HCT116 (cell line): ENCODE data around the gene TNFRSF8. TPM values are rescaled to one million over a fixed set of nuclear protein-coding genes. Genes with fewer than 3 reads are reported as not detected.
A peak's percentile ranks its signal among the peaks of the same experiment; 100 is the strongest.

Experiments
- ATAC-seq: fragments of 200-7000 bp; cut with Tn5 transposase; 2 replicates; pipeline ENCODE4 v1.9.1; 2020; ENCODE audit warnings: mild to moderate bottlenecking, moderate library complexity
- BruUV-seq: library from RNA; stranded (reverse); fragments of 400-500 nt; replicated peaks from 2 replicates; lab custom pipeline; 2021; lab: Mats Ljungman, UMichigan
- CTCF ChIA-PET: fragments of 300-600 bp; sonication (Branson Sonifier 250); formaldehyde crosslinking; loops from one replicate; lab custom pipeline; 2021; ENCODE audit warnings: antibody characterized with exemption; lab: Charles Lee
- POLR2A ChIA-PET: fragments of 300-600, 350-600 bp; sonication (Branson Sonifier 250); formaldehyde crosslinking; loops from one replicate; lab custom pipeline; 2021; ENCODE audit warnings: antibody characterized with exemption; lab: Charles Lee
- RAD21 ChIA-PET, 2 experiments: fragments of 300-600 bp; sonication (Branson Sonifier 250); formaldehyde crosslinking; loops; one replicate each; lab custom pipeline; 2023; ENCODE audit warnings: low total read pairs in 2 of 2; ENCODE audit not compliant: uncharacterized antibody in 2 of 2, unreplicated experiment in 2 of 2, low non-redundant PET in 1 of 2; lab: Charles Lee
- DNase-seq: peaks from one replicate; pipeline ENCODE4 v3.0.0-alpha.2; 2010; ENCODE audit warnings: low read depth, low spot score
- H2AFZ ChIP-seq: fragments of 200-600 bp; shearing (Covaris generic), sonication (generic); 2 replicates; pipeline ENCODE4 v1.6.1; 2017; ENCODE audit warnings: low read depth, mixed run types, mixed read lengths, antibody characterized with exemption, low read length; ENCODE audit not compliant: poor library complexity, severe bottlenecking
- H3K27ac ChIP-seq: 2 replicates; pipeline ENCODE4 v1.5.1; 2012; ENCODE audit warnings: low read depth, low read length
- H3K27me3 ChIP-seq: fragments of 200-600 bp; sonication (generic); 2 replicates; pipeline ENCODE4 v1.6.1; 2016; ENCODE audit warnings: mixed run types, low read length, mixed read lengths; ENCODE audit not compliant: insufficient read depth
- H3K36me3 ChIP-seq, 2 experiments: fragments of 200-500 bp in 1 of 2; fragments of 200-600 bp in 1 of 2; sonication (Bioruptor generic) in 1 of 2; sonication (generic) in 1 of 2; 2 replicates each; pipeline versions ENCODE4 v1.5.1 to v1.6.1; 2014 to 2016; ENCODE audit warnings: low read length in 2 of 2, inconsistent platforms in 1 of 2, mixed read lengths in 1 of 2, mixed run types in 1 of 2; ENCODE audit not compliant: insufficient read depth in 2 of 2, control insufficient read depth in 1 of 2
- H3K4me1 ChIP-seq, 2 experiments: fragments of 200-600 bp in 1 of 2; sonication (generic) in 1 of 2; 2 replicates each; pipeline versions ENCODE4 v1.5.1 to v1.6.1; 2012 to 2017; ENCODE audit warnings: low read length in 2 of 2, inconsistent platforms in 1 of 2, mild to moderate bottlenecking in 1 of 2, mixed read lengths in 1 of 2, mixed run types in 1 of 2, moderate library complexity in 1 of 2; ENCODE audit not compliant: insufficient read depth in 2 of 2, control insufficient read depth in 1 of 2
- H3K4me2 ChIP-seq: fragments of 200-600 bp; sonication (generic); 2 replicates; pipeline ENCODE4 v1.6.1; 2017; ENCODE audit warnings: mixed run types, low read length, mixed read lengths
- H3K4me3 ChIP-seq, 2 experiments: fragments of 200-600 bp in 1 of 2; sonication (generic) in 1 of 2; replicated peaks in 1 of 2; 2 replicates each; pipeline ENCODE4 v1.5.1; 2011 to 2016; ENCODE audit warnings: low read length in 2 of 2, control low read depth in 1 of 2, low read depth in 1 of 2, mild to moderate bottlenecking in 1 of 2, mixed read lengths in 1 of 2, mixed run types in 1 of 2
- H3K79me2 ChIP-seq: fragments of 200-600 bp; sonication (generic); 2 replicates; pipeline ENCODE4 v1.6.1; 2017; ENCODE audit warnings: mild to moderate bottlenecking, mixed run types, low read length, moderate library complexity, mixed read lengths; ENCODE audit not compliant: insufficient read depth
- H3K9ac ChIP-seq: fragments of 200-600 bp; sonication (generic); 2 replicates; pipeline ENCODE4 v1.6.1; 2016; ENCODE audit warnings: low read length, mixed read lengths
- H3K9me2 ChIP-seq: fragments of 200-600 bp; sonication (generic), shearing (Covaris generic); 2 replicates; pipeline ENCODE4 v1.6.1; 2017; ENCODE audit warnings: mixed run types, mild to moderate bottlenecking, moderate library complexity; ENCODE audit not compliant: insufficient read depth
- H3K9me3 ChIP-seq, 2 experiments: fragments of 200-500 bp in 1 of 2; fragments of 200-600 bp in 1 of 2; sonication (Bioruptor generic) in 1 of 2; sonication (generic) in 1 of 2; 2 replicates each; pipeline ENCODE4 v1.6.1; 2014 to 2017; ENCODE audit warnings: low read length in 2 of 2, mixed read lengths in 2 of 2, inconsistent platforms in 1 of 2, low read depth in 1 of 2, mild to moderate bottlenecking in 1 of 2, mixed run types in 1 of 2, moderate library complexity in 1 of 2; ENCODE audit not compliant: control insufficient read depth in 1 of 2, insufficient read depth in 1 of 2
- H4K20me1 ChIP-seq: fragments of 200-600 bp; sonication (generic), shearing (Covaris generic); 2 replicates; pipeline ENCODE4 v1.6.1; 2017; ENCODE audit warnings: mixed run types, mild to moderate bottlenecking, moderate library complexity; ENCODE audit not compliant: insufficient read depth
- CBX3 ChIP-seq: IDR thresholded peaks from 2 replicates; pipeline ENCODE4 v1.6.1; 2012; ENCODE audit warnings: low read depth
- CEBPB ChIP-seq: IDR thresholded peaks from 2 replicates; pipeline ENCODE4 v1.6.1; 2012; ENCODE audit warnings: low read depth
- CTCF ChIP-seq, 3 experiments: fragments of 200-600 bp in 1 of 3; sonication (generic) in 1 of 3; IDR thresholded peaks in 2 of 3; conservative IDR thresholded peaks in 1 of 3; 2 replicates each; pipeline ENCODE4 v1.5.1; 2012 to 2017; ENCODE audit warnings: low read depth in 2 of 3, low read length in 2 of 3, antibody characterized with exemption in 1 of 3, borderline replicate concordance in 1 of 3, control low read depth in 1 of 3, mild to moderate bottlenecking in 1 of 3, mixed read lengths in 1 of 3, mixed run types in 1 of 3, moderate library complexity in 1 of 3; ENCODE audit not compliant: insufficient read depth in 1 of 3
- ELF1 ChIP-seq: IDR thresholded peaks from 2 replicates; pipeline ENCODE4 v1.6.1; 2012; ENCODE audit warnings: low read depth, borderline replicate concordance
- EZH2 ChIP-seq: fragments of 200-600 bp; sonication (generic); IDR thresholded peaks from 2 replicates; pipeline ENCODE4 v1.6.1; 2017; ENCODE audit warnings: antibody characterized with exemption, mixed run types
- EZH2phosphoT487 ChIP-seq: fragments of 200-600 bp; IDR thresholded peaks from 2 replicates; pipeline ENCODE4 v1.6.1; 2018; ENCODE audit warnings: antibody characterized with exemption, borderline replicate concordance
- FOSL1 ChIP-seq: IDR thresholded peaks from 2 replicates; pipeline ENCODE4 v1.6.1; 2012; ENCODE audit warnings: low read depth
- JUND ChIP-seq: IDR thresholded peaks from 2 replicates; pipeline ENCODE4 v1.6.1; 2012
- POLR2A ChIP-seq: IDR thresholded peaks from 2 replicates; pipeline ENCODE4 v1.7.0; 2011; ENCODE audit warnings: borderline replicate concordance; ENCODE audit not compliant: insufficient read depth, insufficient read length; ENCODE audit errors: extremely low read depth
- POLR2AphosphoS5 ChIP-seq: IDR thresholded peaks from 2 replicates; pipeline ENCODE4 v1.6.1; 2011; ENCODE audit warnings: mild to moderate bottlenecking, low read depth, low read length, moderate library complexity
- SIN3A ChIP-seq: IDR thresholded peaks from 2 replicates; pipeline ENCODE4 v1.6.1; 2012; ENCODE audit warnings: low read depth
- SP1 ChIP-seq: IDR thresholded peaks from 2 replicates; pipeline ENCODE4 v1.6.1; 2012; ENCODE audit warnings: low read depth
- SRF ChIP-seq: IDR thresholded peaks from 2 replicates; pipeline ENCODE4 v1.6.1; 2012; ENCODE audit warnings: low read depth
- TCF7L2 ChIP-seq: IDR thresholded peaks from 2 replicates; pipeline ENCODE4 v1.7.0; 2011; ENCODE audit warnings: borderline replicate concordance, inconsistent platforms; ENCODE audit not compliant: insufficient read depth, insufficient read length; ENCODE audit errors: extremely low read depth
- YY1 ChIP-seq: IDR thresholded peaks from 2 replicates; pipeline ENCODE4 v1.6.1; 2011; ENCODE audit warnings: low read length, low read depth, moderate library complexity, mild to moderate bottlenecking; ENCODE audit not compliant: insufficient replicate concordance; ENCODE audit errors: extremely low read depth
- ZFX ChIP-seq: fragments of 450-650 bp; IDR thresholded peaks from 2 replicates; pipeline ENCODE4 v1.6.1; 2017
- ZNF274 ChIP-seq: fragments of 200-500 bp; sonication (Bioruptor generic); IDR thresholded peaks from 2 replicates; pipeline ENCODE4 v1.6.1; 2014; ENCODE audit warnings: mild to moderate bottlenecking, low read depth, low read length, inconsistent platforms
- intact Hi-C: fragments of 100-400 bp; cut with micrococcal nuclease; formaldehyde crosslinking; loops from 2 replicates; pipeline ENCODE4 v1.10.0; 2022
- total RNA-seq: library from RNA; stranded (reverse); gene quantifications from one replicate; pipeline ENCODE4 v1.2.1, GENCODE V29; 2021; ENCODE audit not compliant: unreplicated experiment
- TF ChIP-seq, protein P1 (sequence below): IDR thresholded peaks from 2 replicates; pipeline ENCODE4 v1.6.1; 2012

The TNFRSF8 gene
- total RNA-seq, 1 experiment from 2014 or later = 0.17 TPM

DNA sequence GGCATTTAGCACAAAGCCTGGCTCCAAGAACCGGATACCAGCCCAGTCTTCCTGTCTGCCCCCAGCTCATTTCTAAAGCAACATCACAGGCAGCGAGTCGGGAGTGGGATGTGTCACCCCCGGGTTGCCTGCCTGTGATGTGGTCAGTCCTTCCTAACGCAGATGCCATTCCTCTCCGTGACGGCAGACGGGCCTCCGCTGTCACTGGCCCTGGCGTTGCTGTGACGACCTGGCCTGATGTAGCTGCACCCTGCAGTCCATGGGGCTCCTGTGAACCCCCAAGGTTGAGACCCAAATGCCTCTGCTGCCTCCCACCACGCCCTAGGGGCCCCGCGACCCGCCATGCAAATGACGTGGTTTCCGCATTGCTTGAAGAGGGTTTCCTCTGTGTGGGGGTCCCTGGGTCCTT, 116.0 kb downstream of the TNFRSF8 start:
- peak overlapping the region; percentile 85 for H3K4me2 ChIP-seq
- POLR2A ChIA-PET = interaction anchor here (2.2 kb wide), 1 partner anchor 19 kb away, joined by 7 read pairs; no protein-coding TSS in a partner anchor
- DNase-seq (peak; percentile 63), ATAC-seq (peak; percentile 81)
- no peaks in the 10 kb centered on the region for H4K20me1 ChIP-seq
- H3K79me2 ChIP-seq = no peaks in the 10 kb centered on the region
- peak overlapping the region; percentile 12; the same call in 1 of the 2 replicates for H3K9ac ChIP-seq
- peak overlapping the region; percentile 0 to 44; a peak in 2 of 4 replicates for H3K4me3 ChIP-seq
- peak overlapping the region; percentile 98 for H2AFZ ChIP-seq
- no peaks in the 10 kb centered on the region for H3K36me3 ChIP-seq
- H3K9me3 ChIP-seq = no peaks in the 10 kb centered on the region
- CTCF ChIA-PET = interaction anchor here (0.6 to 2.4 kb wide), 2 partner anchors 20 to 54 kb away, joined by 3 to 13 read pairs; no protein-coding TSS in a partner anchor
- H3K4me1 ChIP-seq = peaks cover 24 to 31% of the 10 kb centered on the region in 2 experiments
- intact Hi-C loops = no loop called here
- TF ChIP-seq TCF7L2 (peak; percentile 98), EZH2phosphoT487 (no peak)
- no peaks in the 10 kb centered on the region for H3K27me3 ChIP-seq
- no peak overlapping the region for H3K27ac ChIP-seq
- no TSS peak for BruUV-seq
- H3K9me2 ChIP-seq = no peaks in the 10 kb centered on the region
- RAD21 ChIA-PET = no interaction called here

GRCh38 chr1:12179676-12180075, 116.6 kb downstream of the TNFRSF8 start:
- H3K79me2 ChIP-seq = no peaks in the 10 kb centered on the region
- TF ChIP-seq ZNF274 (no peak), POLR2A (no peak), SRF (no peak), TCF7L2 (no peak), CTCF (IDR thresholded peaks at IDR 0.05 in 2 of 3, conservative IDR thresholded peaks at IDR 0.05 in 1 of 3; ENCODE audit: borderline replicate concordance in 1 of 3, insufficient read depth in 1 of 3, low read depth in 2 of 3, low read length in 2 of 3) (no peak), SP1 (no peak), CBX3 (no peak), JUND (no peak), FOSL1 (no peak), ELF1 (no peak), YY1 (no peak), ZFX (no peak), POLR2AphosphoS5 (no peak), EZH2 (no peak), CEBPB (no peak), SIN3A (no peak)
- TF ChIP-seq, protein P1, sequence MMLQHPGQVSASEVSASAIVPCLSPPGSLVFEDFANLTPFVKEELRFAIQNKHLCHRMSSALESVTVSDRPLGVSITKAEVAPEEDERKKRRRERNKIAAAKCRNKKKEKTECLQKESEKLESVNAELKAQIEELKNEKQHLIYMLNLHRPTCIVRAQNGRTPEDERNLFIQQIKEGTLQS = no peak
- TF ChIP-seq, all 23 proteins: peak for 0
- H3K27ac ChIP-seq = no peak overlapping the region
- DNase-seq (no peak), ATAC-seq (no peak)
- peaks cover 24 to 35% of the 10 kb centered on the region in 2 experiments for H3K4me1 ChIP-seq
- intact Hi-C loops = no loop called here
- no peaks in the 10 kb centered on the region for H3K9me3 ChIP-seq
- no peaks in the 10 kb centered on the region for H3K36me3 ChIP-seq
- ChIA-PET CTCF (interaction anchor here (0.6 kb wide), 1 partner anchor 19 kb away, joined by 3 read pairs; no protein-coding TSS in a partner anchor), POLR2A (no interaction called here), RAD21 (no interaction called here)
- H3K9ac ChIP-seq = no peak overlapping the region
- H4K20me1 ChIP-seq = no peaks in the 10 kb centered on the region
- BruUV-seq = no TSS peak
- H3K9me2 ChIP-seq = no peaks in the 10 kb centered on the region
- no peak overlapping the region for H3K4me3 ChIP-seq
- no peak overlapping the region for H2AFZ ChIP-seq
- H3K4me2 ChIP-seq = peak overlapping the region; percentile 85
- no peaks in the 10 kb centered on the region for H3K27me3 ChIP-seq
